ENCODE data around the gene COG8.
"Not testable (repeated sequence)": the region's sequence is repeated elsewhere in the genome, so short reads cannot be mapped to it uniquely, and the experiment has no call there.

The COG8 gene, protein sequence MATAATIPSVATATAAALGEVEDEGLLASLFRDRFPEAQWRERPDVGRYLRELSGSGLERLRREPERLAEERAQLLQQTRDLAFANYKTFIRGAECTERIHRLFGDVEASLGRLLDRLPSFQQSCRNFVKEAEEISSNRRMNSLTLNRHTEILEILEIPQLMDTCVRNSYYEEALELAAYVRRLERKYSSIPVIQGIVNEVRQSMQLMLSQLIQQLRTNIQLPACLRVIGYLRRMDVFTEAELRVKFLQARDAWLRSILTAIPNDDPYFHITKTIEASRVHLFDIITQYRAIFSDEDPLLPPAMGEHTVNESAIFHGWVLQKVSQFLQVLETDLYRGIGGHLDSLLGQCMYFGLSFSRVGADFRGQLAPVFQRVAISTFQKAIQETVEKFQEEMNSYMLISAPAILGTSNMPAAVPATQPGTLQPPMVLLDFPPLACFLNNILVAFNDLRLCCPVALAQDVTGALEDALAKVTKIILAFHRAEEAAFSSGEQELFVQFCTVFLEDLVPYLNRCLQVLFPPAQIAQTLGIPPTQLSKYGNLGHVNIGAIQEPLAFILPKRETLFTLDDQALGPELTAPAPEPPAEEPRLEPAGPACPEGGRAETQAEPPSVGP

DNA sequence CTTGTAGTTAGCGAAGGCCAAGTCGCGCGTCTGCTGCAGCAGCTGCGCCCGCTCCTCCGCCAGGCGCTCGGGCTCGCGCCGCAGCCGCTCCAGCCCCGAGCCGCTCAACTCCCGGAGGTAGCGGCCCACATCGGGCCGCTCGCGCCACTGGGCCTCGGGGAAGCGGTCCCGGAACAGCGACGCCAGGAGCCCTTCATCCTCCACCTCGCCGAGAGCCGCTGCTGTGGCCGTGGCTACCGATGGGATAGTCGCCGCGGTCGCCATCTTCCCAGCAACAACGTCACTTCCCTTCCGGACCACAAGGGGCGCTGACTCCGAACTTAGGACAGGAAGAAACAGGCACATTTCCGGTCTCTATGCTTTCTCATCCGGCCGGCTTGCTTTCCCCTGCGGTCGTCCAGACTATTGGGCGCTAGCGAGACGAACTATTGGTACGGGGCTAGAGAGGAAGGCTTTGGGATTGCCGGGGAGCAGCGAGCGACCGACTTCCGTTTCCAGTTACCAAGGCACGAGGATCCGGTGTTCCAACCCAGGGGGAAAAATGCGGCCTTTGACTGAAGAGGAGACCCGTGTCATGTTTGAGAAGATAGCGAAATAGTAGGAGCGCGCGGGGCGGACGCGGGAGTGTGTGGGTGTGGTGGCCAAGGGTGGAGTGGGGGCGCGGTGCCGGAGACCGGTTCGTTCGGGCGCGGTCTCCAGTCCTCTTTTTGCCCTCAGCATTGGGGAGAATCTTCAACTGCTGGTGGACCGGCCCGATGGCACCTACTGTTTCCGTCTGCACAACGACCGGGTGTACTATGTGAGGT, at the start of gene COG8, which contains the start of gene NIP7:
Gene COG8 (minus strand): TSS at position 276 of the 806 bp plus-strand sequence. CDS start 12 bp downstream, at position 264.
Gene NIP7 (plus strand): TSS at position 484 of the 806 bp plus-strand sequence. CDS start 58 bp downstream, at position 542.
- DNase-seq = peak; percentile 96

DNA sequence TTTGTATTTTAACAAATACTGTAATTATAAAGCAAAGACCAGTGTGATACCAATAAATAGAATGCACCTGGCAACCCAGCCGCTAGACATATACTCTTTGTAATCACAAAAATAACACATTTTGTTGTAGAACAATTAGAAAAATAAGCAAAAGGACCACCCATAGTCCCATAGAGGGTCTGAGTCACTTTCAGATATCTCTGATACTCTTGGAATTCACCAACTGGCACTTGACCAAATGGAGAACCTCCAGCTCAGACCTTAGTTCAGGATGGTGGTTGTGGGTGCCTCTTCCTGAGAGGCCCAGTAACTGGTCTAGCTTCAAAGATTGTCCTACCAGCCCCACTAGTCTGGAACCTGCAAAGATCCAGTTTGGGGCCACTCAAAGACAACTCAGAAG, 47.2 kb upstream of the COG8 start:
- no peak for DNase-seq

DNA sequence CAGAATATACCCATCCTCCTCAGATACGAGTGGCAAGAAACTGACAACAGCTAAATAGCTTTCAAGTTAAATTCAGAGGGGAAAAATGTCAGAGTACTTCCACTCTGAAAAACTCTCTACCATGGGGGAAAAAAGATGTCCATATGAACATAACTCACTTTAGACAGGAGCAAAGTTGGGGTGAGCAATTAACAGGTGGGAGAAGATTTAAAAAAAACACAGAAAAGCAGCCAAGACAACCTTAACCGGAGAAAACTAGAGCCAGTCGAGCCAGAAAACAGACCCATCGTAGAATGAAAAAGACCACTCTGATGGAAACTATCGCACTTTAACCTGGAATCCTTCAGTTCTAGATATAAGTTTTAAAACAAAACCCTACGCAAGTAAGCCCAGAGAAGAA, 45.6 kb upstream of the COG8 start:
- no peak for DNase-seq

DNA sequence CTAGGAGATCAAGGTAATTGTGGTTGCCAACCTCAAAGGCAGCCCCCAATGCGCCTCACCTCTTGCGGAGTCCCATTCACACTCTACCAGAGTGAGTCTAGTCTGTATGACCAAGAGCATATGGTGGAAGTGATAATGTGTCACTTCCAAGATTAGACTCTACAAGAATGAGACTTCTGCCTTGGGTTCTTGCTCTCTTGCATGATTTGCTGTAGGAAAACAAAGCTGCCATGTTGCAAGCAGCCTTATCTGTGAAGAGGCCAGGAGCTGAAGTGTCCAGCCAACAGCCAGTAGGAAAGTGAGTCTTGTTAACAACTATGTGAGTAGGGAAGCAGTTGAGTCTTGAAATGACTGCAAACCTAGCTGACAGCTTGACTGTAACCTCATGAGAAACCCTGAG, 43.1 kb upstream of the COG8 start:
- DNase-seq = no peak

DNA sequence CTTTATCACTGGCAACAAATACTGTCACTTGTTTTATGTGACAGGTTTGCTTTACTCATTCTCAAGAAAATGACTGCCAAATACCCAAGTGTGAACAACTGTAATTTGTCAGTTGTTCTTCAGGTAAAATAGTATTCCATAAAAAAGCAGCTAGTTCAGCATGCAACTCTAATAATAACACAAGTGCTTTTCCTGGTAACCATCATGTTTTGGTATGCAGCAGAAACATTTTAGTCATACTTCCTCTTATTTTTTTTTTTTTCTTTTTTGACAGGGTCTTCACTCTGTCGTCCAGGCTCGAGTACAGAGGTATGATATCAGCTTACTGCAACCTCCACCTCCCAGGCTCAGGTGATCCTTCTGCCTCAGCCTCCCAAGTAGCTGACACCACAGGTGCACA, 41.9 kb upstream of the COG8 start:
- no peak for DNase-seq

DNA sequence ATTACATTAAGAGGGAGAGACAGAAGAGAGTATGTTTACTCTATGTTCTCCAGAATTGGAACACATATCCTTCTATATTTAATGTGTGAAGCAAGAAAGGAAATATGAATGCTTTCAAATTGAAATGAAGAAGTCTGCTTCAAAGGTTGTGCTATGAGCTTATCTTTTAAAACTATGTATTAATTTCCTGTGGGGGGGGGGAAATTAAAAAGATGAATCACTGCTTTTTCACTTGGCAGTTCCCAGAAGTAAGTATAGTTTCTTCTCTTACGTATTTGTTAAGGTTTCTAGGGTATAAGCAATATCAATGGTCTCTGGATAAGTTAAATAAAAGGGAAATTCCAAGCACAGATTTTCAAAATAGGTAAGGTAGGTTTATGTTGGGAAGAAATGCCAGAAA, 39.4 kb upstream of the COG8 start:
- DNase-seq = no peak

DNA sequence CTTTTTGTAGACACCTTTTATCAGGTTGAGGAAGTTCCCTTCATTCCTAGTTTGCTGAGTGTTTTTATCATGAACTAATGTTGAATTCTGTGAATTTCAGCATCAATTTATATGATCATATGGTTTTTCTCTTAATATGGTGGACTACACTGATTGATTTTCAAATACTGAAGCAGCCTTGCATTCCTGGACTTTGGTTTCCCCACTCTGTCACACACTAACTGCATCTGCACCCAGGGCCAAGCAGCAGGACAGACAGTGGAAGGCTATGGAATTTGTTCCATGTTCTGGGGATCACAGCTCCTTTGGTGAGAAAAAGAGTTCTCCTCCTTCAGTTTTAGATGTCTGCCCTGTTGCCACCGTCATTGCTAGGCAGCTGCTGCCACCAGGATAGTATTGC, 38.7 kb upstream of the COG8 start:
- DNase-seq = no peak

DNA sequence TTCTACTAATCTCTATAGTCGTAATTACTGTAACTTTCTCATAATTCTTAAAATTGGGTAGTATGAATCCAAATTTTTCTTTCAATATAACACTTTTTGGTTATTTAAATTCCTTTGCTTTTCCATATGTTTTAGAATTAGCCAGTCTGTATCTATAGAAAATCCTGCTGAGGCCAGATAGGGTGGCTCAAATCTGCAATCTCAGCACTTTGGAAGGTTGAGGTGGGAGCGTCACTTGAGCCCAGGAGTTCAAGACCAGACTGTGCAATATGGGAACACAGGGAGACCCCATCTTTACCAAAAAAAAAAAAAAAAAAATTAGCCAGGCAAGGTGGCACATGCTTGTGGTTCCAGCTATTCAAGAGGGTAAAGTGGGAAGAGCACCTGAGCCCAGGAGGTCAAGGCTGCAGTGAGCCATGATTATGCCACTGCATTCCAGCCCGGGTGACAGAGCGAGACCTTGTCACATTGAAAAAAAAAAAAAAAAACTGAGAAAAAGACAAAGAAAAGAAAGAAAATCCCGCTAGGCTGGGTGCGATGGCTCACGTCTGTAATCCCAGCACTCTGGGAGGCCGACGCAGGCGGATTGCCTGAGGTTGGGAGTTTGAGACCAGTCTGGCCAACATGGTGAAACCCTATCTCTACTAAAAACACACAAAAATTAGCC, 37.2 kb upstream of the COG8 start:
- no peak for DNase-seq

DNA sequence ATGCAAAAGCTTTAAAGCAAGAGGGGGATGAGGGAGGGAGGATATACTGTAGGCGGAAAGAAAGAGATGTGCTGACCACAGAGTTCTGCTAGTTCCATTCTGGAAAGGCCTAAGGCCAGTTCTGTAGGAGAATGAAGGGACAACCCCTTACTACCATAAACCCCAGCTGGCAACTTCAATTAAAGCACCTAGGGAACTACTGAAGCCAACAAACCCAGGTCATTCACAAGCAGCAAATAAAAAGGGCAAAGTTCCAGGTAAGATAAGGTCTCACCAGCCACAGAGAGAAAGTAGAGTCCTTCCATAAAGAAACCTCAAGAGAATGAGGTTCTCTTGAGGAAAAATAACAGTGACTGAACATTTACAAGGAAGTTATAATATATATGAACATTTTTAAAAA, 33.7 kb upstream of the COG8 start:
- DNase-seq = no peak

DNA sequence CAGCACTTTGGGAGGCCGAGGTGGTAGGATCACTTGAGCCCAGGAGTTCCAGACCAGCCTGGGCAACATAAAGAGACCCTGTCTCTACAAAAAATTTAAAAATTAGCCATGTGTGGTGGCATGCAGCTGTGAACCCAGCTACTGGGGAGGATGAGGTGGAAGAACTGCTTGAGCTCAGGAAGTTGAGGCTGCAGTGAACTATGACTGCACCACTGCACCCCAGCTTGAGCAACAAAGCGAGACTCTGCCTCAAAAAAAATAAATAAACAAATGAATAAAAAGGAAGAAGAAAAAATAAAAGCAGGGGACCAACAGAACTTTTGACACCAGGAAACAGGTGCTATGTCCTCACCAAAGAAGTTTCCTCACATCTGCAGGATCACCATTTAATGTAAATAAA, 32.2 kb upstream of the COG8 start:
- DNase-seq = no peak

DNA sequence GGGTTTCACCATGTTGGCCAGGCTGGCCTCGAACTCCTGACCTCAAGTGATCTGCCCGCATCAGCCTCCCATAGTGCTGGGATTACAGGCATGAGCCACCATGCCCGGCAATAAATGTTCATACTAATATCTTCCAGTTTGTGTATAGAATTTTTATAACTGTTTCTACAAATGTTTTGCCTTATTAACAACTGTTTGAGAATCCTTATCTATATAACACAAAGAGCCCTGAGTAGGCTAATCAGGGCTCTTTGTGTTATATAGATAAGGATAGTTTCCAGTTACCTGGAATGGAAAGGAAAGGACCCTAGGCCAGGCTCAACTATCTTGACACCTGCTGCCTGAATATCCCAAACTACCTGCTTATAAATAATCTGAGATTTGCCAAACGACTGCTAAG, 29.5 kb upstream of the COG8 start:
- no peak for DNase-seq

DNA sequence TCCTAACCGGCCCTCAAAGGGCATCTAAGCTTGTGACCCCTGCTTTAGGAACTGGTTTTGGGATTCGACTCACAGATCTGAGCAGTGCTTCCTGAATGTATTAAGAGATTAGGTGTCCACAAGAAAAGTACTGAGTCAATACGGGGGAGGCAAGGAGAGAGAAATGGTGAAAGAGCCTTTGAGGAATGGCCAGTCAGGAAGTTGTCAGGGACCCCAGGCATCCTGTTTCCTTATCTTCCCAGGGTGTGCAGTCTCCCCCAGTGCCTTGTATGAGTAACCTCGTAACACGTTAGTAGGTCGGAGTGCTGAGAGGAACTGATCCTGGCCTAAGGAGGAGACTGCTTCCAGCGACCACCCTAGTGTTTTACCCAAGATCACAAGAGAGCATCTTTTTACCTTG, 28.6 kb upstream of the COG8 start:
- DNase-seq = no peak

DNA sequence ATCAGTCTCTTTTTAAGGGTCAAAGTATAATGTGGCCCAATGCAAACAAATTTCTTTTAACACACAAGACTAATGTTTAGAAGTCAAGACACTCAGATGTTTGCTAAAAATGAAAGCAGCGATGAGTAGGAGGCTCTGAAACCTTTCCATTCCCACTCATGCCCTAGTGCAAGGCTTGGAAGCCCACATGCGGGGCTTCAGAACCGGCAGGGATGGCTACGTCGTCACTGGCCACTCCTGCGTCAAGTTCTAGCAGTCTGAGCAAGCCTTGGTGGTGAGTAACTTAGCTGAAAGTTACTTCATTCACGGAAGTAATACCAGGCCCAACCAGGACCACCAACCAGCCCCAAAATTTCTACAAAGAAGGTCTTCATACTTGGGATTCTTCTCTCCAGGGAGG, 27.1 kb upstream of the COG8 start:
- DNase-seq = no peak

DNA sequence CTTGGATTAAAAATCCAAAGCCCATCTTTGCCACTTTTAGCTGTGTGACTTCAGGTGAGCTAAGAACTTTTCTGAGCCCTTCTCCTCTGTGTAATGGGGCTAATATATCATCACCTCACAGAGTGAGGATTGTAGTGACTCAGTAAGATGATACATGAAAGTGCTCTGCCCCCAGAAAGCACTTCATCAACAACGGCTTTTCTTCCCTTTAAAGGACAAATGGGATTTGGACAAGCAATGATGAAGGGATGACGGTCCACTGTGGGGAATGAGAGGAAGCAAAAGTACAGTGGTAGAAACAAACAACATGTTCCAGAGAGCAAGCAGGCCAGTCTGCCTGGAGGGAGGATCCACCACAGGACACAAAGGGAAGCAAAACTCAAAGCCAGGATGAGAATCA, 26.5 kb upstream of the COG8 start:
- no peak for DNase-seq

DNA sequence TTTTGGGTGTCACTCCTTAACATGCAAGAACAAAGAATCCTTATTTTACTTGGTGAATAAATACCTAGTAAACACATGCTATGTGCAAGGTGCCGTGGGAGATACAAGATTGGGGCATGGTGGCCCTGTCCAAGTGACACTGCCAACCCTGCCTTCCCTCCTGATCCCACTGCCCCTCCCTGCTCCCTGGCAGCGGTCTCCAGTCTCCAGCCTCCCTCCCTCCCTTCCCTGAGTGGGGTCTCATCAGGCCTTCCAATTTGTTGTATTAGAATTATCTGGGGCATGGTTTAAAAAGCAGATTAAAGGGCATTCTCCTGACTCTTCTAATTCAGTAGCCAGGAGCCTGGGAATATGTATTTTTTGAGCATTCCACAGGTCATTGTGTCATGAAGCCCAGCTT, 24.7 kb upstream of the COG8 start:
- DNase-seq = no peak

DNA sequence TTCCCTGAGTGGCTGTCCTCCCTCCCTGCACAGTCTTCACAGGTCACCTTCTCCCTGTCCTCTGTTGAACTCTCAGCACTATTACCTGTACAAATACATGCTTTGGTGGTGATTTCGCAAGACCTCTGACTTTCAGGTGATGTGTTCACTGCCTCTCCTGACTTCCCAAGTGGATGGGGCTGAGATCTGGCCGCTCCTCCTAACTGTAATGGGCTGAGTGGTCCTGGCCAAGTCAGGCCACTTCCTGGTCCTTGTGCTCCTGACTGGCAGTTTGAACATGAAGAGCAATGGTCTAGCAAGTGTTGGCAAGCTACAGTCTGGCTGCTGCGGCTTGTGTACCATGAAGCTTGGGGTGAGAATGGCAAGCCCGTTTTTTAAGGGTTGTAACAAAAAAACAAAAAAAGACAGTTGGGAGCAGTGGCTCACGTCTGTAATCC, 23.9 kb upstream of the COG8 start:
- no peak for DNase-seq

DNA sequence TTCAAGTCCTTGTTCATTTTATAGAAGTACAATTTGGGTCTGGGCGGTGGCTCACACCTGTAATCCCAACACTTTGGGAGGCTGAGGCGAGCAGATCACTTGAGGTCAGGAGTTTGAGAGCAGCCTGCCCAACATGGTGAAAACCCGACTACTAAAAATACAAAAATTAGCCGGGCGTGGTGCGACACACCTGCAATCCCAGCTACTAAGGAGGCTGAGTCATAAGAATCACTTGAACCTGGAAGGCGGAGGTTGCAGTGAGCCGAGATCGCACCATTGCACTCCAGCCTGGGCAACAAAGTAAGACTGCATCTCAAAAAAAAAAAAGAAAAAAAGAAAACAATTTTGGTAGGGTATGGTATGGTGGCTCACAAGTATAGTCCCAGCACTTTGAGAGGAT, 20.7 kb upstream of the COG8 start:
- DNase-seq = not testable (repeated sequence)

DNA sequence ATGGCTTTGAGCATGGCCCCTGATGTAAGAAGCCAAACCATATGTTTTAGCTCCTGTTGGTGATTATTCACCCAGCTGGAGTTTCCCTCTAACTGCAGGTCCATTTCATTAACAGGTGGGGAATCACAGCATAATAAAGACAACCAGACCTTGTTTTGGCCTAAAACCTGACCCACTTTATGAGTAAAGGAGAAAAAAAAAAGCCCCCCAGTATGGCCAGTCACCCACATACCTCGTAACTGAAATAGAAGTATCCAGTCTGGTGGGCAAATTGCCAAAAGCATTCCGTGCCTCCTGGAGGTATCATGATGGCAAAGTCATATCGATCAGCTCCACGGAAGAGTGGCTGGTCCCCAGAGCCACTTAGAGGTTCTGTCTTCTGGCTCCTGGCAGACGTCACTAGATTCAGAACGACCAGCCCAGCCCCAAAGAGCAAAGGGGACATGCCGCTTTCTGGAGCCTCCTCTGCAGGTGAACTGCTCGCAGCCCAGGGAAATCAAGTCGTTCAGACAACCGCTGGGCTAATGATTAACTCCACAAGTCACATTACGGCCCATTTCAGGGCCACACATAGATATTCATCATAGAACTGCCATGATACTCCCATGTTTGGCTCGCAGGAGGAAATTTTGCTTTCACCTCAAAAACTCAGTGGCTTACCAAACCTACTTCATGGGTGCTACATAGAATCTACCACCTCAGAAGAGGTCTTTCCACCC, 12.1 kb upstream of the COG8 start, which contains the start of gene TMED6:
Gene TMED6 (minus strand): TSS at position 478 of the 719 bp plus-strand sequence. CDS start 33 bp downstream, at position 445.
- no peak for DNase-seq

DNA sequence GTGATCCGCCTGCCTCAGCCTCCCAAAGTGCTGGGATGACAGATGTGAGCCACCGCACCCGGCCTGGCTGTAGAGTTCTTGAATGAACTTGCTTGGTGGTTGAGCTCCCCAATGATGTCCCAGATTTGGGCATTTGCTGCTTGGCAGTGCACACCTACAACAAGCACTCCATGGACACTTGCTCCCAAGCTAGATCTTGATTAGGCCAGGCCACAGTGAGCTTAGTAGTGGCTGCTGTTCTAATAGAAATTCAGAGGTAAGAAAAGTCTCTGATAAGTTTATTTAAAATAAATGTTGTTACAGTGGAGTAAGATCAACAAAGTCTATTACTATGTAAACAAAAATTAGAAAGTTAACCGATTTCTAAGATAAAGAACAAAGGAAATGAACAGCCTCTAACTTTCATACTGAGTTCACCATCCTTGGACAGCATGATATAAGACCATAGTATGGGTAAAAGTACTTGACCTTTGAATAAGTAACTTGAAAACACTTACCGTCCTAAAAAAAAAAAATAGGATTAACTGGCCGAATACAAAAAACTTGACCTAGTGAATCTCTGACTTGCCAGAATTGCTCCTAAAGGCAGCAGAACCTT, 11.3 kb upstream of the COG8 start:
- DNase-seq = no peak

DNA sequence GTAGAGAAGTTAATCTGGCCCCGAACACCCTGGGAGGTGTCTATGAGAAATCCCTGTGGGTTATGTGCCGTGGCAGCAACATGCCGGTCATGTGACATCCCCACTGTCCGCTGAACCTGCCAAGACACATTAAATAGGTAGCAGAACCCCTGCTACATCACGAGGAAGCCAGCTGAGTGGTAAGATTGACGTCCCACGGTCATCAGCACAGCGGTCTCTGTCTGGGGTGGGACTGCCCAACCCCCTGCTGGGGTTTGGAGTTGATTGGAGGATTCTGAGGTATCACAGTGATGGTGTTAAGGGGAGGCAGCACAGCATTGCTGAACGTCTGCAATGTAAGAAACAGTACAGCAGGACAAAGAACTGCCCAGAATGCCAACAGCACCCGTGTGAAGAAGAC, 10.2 kb upstream of the COG8 start:
- no peak for DNase-seq

DNA sequence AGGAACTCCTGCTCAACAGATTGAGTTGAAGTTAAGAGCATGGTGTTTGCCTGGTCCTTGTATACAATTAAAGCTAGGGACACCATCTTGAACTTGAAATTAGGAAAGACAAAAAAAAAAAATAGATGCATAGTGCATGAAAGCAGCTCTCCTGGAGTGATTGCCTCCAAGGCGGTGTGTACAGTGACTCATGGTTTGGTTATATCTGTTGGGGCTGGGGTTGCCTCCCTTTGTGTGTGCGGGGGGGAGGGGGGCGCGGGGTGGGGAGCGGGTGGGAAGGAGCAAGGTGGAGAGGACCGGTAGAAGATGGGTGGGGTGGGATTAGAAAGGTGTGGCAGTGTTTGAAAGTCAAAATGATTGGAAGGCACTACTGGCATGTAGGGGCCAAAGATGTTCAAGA, 8.9 kb upstream of the COG8 start:
- DNase-seq = no peak

DNA sequence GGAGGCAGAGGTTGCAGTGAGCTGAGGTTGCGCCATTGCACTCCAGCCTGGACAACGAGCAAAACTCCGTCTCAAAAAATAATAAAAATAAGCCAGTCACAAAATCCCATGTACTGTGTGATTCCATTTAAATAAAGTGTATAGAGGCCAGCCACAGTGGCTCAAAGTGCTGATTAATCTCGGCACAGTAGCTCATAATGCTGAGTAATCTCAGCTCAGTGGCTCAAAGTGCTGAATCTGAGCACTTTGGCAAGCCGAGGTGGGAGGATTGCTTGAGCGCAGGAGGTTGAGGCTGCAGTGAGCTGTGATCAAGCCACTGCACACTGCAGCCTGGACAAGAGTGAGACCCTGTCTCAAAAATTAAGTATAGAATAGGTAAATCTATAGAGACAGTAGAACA, 7.3 kb upstream of the COG8 start:
- no peak for DNase-seq

All from NCI-H1436 treated with DMSO at 0.1 percent for 48 hours (cell line).